Panc1 (cell line): ENCODE measurements around the gene ZNF599. TPM values are rescaled to one million over a fixed set of nuclear protein-coding genes. Genes with fewer than 3 reads are reported as not detected.

Experiments
- ATAC-seq: fragments of 200-7000 bp; cut with Tn5 transposase; 2 replicates; pipeline ENCODE4 v1.9.1; 2020; ENCODE audit warnings: mild to moderate bottlenecking, moderate library complexity
- BruUV-seq: library from RNA; stranded (reverse); fragments of 400-500 nt; replicated peaks from 2 replicates; lab custom pipeline; 2021; lab: Mats Ljungman, UMichigan
- CTCF ChIA-PET: fragments of 300-600 bp; sonication (Branson Sonifier 250); formaldehyde crosslinking; loops from one replicate; lab custom pipeline; 2022; ENCODE audit warnings: antibody characterized with exemption; lab: Charles Lee
- POLR2A ChIA-PET: fragments of 300-600 bp; sonication (Branson Sonifier 250); formaldehyde crosslinking; loops from one replicate; lab custom pipeline; 2022; ENCODE audit warnings: antibody characterized with exemption; lab: Charles Lee
- DNase-seq: peaks from one replicate; pipeline ENCODE4 v3.0.0-alpha.2; 2010; ENCODE audit warnings: low read depth, low spot score
- H3K27ac ChIP-seq: 2 replicates; pipeline ENCODE4 v1.5.1; 2011; ENCODE audit warnings: mild to moderate bottlenecking, low read length, inconsistent platforms
- H3K27me3 ChIP-seq: fragments of 200-500 bp; sonication (Bioruptor generic); 2 replicates; pipeline ENCODE4 v1.6.0; 2014; ENCODE audit warnings: low read length, inconsistent platforms; ENCODE audit not compliant: control insufficient read depth, insufficient read depth
- H3K36me3 ChIP-seq: fragments of 200-500 bp; sonication (Bioruptor generic); 2 replicates; pipeline ENCODE4 v1.5.1; 2014; ENCODE audit warnings: inconsistent platforms, mild to moderate bottlenecking, low read length, moderate library complexity; ENCODE audit not compliant: control insufficient read depth, insufficient read depth
- H3K4me1 ChIP-seq: 2 replicates; pipeline ENCODE4 v1.5.1; 2011; ENCODE audit warnings: inconsistent platforms, mild to moderate bottlenecking, low read length, moderate library complexity; ENCODE audit not compliant: control insufficient read depth, insufficient read depth
- H3K4me3 ChIP-seq, 2 experiments: 2 replicates each; pipeline ENCODE4 v1.5.1; 2011 to 2012; ENCODE audit warnings: low read depth in 2 of 2, low read length in 2 of 2, mild to moderate bottlenecking in 2 of 2, inconsistent platforms in 1 of 2, moderate library complexity in 1 of 2
- H3K9me3 ChIP-seq: fragments of 200-500 bp; sonication (Bioruptor generic); 2 replicates; pipeline ENCODE4 v1.5.1; 2014; ENCODE audit warnings: low read depth, mild to moderate bottlenecking, inconsistent platforms, low read length, moderate library complexity; ENCODE audit not compliant: control insufficient read depth, insufficient read depth
- POLR2AphosphoS5 ChIP-seq: IDR thresholded peaks from 2 replicates; pipeline ENCODE4 v1.6.1; 2012; ENCODE audit warnings: mild to moderate bottlenecking, low read depth, low read length, moderate library complexity
- SIN3A ChIP-seq: IDR thresholded peaks from 2 replicates; pipeline ENCODE4 v1.6.1; 2012; ENCODE audit warnings: low read depth, mild to moderate bottlenecking, low read length, moderate library complexity, borderline replicate concordance; ENCODE audit not compliant: insufficient read depth
- TCF7L2 ChIP-seq: IDR thresholded peaks from 2 replicates; pipeline ENCODE4 v1.6.1; 2011; ENCODE audit warnings: mild to moderate bottlenecking, low read depth, low read length, inconsistent platforms
- in situ Hi-C: cut with HindIII; loops from 2 replicates; pipeline ENCODE4 v1.10.0; 2016; ENCODE audit warnings: low sequenced_read_pairs, low pct_unique_long_range_greater_than_20kb
- intact Hi-C: fragments of 100-400 bp; cut with micrococcal nuclease; formaldehyde crosslinking; loops from one replicate; pipeline ENCODE4 v1.10.0; 2022; ENCODE audit not compliant: unreplicated experiment
- total RNA-seq: library from RNA; stranded (reverse); gene quantifications from one replicate; pipeline ENCODE4 v1.2.1, GENCODE V29; 2021; ENCODE audit not compliant: unreplicated experiment
- TF ChIP-seq, protein P1 (sequence below), 2 experiments: IDR thresholded peaks; 2 replicates each; pipeline ENCODE4 v1.6.1; 2011 to 2012; ENCODE audit warnings: low read depth in 2 of 2, control low read depth in 1 of 2, low read length in 1 of 2, mild to moderate bottlenecking in 1 of 2, moderate library complexity in 1 of 2; ENCODE audit not compliant: insufficient read depth in 1 of 2
- TF ChIP-seq, protein P2 (sequence below): fragments of 450-650 bp; IDR thresholded peaks from 2 replicates; pipeline ENCODE4 v1.5.1; 2017; ENCODE audit warnings: mild to moderate bottlenecking

ZNF599 gene
- total RNA-seq, 1 experiment from 2014 or later, result 8.2 TPM

DNA sequence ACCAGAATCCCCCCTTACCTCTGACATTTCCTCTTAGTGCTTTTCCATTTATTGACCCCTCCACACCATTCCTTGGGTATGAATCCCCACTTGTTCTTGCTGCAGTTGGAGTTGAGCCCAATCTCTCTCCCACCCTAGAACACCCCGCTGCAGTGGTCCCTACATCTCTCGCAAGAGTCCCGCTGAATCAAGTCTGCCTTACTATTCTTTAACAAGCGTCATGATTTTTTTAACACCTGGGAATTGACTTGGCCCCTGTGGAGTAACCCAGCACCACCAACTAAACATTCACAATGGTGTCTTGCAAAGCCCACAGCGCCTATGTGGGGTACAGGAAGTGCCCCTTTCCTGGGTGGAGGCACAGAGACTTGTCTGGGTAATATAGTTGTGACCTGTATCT, 13.2 kb upstream of the ZNF599 start:
- POLR2A ChIA-PET, result no interaction called here
- Histone ChIP-seq H3K36me3 (no peaks in the 10 kb centered on the region), H3K27ac (no peak overlapping the region), H3K9me3 (peaks cover 2% of the 10 kb centered on the region; the same call in 1 of the 2 replicates), H3K4me1 (no peaks in the 10 kb centered on the region), H3K4me3 (no peak overlapping the region), H3K27me3 (no peaks in the 10 kb centered on the region; the same call in 1 of the 2 replicates)
- ATAC-seq (no peak), DNase-seq (no peak)
- no TSS peak for BruUV-seq
- in situ Hi-C loops, result no loop called here
- CTCF ChIA-PET, result no interaction called here
- TF ChIP-seq, protein P1, sequence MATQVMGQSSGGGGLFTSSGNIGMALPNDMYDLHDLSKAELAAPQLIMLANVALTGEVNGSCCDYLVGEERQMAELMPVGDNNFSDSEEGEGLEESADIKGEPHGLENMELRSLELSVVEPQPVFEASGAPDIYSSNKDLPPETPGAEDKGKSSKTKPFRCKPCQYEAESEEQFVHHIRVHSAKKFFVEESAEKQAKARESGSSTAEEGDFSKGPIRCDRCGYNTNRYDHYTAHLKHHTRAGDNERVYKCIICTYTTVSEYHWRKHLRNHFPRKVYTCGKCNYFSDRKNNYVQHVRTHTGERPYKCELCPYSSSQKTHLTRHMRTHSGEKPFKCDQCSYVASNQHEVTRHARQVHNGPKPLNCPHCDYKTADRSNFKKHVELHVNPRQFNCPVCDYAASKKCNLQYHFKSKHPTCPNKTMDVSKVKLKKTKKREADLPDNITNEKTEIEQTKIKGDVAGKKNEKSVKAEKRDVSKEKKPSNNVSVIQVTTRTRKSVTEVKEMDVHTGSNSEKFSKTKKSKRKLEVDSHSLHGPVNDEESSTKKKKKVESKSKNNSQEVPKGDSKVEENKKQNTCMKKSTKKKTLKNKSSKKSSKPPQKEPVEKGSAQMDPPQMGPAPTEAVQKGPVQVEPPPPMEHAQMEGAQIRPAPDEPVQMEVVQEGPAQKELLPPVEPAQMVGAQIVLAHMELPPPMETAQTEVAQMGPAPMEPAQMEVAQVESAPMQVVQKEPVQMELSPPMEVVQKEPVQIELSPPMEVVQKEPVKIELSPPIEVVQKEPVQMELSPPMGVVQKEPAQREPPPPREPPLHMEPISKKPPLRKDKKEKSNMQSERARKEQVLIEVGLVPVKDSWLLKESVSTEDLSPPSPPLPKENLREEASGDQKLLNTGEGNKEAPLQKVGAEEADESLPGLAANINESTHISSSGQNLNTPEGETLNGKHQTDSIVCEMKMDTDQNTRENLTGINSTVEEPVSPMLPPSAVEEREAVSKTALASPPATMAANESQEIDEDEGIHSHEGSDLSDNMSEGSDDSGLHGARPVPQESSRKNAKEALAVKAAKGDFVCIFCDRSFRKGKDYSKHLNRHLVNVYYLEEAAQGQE (IDR thresholded peaks at IDR 0.05; ENCODE audit: insufficient read depth in 1 of 2, low read depth in 2 of 2, low read length in 1 of 2), result no peak
- TF ChIP-seq POLR2AphosphoS5 (no peak), TCF7L2 (no peak), SIN3A (no peak)
- TF ChIP-seq, protein P2, sequence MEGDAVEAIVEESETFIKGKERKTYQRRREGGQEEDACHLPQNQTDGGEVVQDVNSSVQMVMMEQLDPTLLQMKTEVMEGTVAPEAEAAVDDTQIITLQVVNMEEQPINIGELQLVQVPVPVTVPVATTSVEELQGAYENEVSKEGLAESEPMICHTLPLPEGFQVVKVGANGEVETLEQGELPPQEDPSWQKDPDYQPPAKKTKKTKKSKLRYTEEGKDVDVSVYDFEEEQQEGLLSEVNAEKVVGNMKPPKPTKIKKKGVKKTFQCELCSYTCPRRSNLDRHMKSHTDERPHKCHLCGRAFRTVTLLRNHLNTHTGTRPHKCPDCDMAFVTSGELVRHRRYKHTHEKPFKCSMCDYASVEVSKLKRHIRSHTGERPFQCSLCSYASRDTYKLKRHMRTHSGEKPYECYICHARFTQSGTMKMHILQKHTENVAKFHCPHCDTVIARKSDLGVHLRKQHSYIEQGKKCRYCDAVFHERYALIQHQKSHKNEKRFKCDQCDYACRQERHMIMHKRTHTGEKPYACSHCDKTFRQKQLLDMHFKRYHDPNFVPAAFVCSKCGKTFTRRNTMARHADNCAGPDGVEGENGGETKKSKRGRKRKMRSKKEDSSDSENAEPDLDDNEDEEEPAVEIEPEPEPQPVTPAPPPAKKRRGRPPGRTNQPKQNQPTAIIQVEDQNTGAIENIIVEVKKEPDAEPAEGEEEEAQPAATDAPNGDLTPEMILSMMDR, result no peak
- intact Hi-C loops, result no loop called here

DNA sequence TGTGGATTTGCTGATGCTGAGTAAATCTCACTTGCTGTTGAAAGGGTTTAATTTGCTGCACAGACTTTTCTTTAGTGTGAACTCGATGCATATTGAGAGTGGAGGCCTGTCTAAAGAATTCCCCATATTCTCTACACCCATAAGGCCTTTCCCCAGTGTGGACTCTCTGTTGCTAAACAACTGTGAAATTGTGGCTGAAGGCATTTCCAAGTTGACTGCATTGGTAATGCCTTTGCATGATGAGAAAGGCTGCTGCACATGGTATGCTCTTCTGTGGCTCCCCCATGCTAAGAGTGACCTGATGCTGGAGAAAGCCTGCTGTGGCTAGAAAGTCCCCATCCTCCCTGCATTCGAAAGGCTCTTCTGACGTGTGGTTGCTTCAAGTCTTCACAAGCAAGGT, 6.6 kb upstream of the ZNF599 start:
- intact Hi-C loops (no loop called here), in situ Hi-C loops (no loop called here)
- H3K4me3 ChIP-seq, result no peak overlapping the region
- DNase-seq (no peak), ATAC-seq (no peak)
- BruUV-seq, result no TSS peak
- no peak overlapping the region for H3K27ac ChIP-seq
- H3K36me3 ChIP-seq, result no peaks in the 10 kb centered on the region
- no peaks in the 10 kb centered on the region for H3K27me3 ChIP-seq
- TF ChIP-seq TCF7L2 (no peak), POLR2AphosphoS5 (no peak), SIN3A (no peak)
- TF ChIP-seq, protein P2, result no peak
- TF ChIP-seq, protein P1 (IDR thresholded peaks at IDR 0.05; ENCODE audit: insufficient read depth in 1 of 2, low read depth in 2 of 2, low read length in 1 of 2), result no peak
- no peaks in the 10 kb centered on the region for H3K4me1 ChIP-seq
- CTCF ChIA-PET, result no interaction called here
- peaks cover 11% of the 10 kb centered on the region; the same call in 1 of the 2 replicates for H3K9me3 ChIP-seq
- POLR2A ChIA-PET, result no interaction called here
